OCI-LY1 (cell line): ENCODE results near the gene VPS35L.

ENCODE experiments used
- H2AFZ ChIP-seq: fragments of 200-600 bp; sonication (generic), shearing (Covaris generic); 2 replicates; pipeline ENCODE4 v1.6.0; 2014; ENCODE audit warnings: antibody characterized with exemption, mild to moderate bottlenecking, low read length
- H3F3A ChIP-seq: fragments of 200-600 bp; sonication (generic), shearing (Covaris generic); 2 replicates; pipeline ENCODE4 v1.6.0; 2014; ENCODE audit warnings: mild to moderate bottlenecking, antibody characterized with exemption, low read length, moderate library complexity; ENCODE audit not compliant: insufficient read depth
- H3K27ac ChIP-seq: fragments of 200-600 bp; sonication (generic); 2 replicates; pipeline ENCODE4 v1.5.1; 2014; ENCODE audit warnings: low read length, mixed run types, mild to moderate bottlenecking, low read depth; ENCODE audit not compliant: poor library complexity, severe bottlenecking
- H3K27me3 ChIP-seq: fragments of 200-600 bp; sonication (generic); 2 replicates; pipeline ENCODE4 v1.6.0; 2014; ENCODE audit warnings: antibody characterized with exemption, mild to moderate bottlenecking, low read length, moderate library complexity; ENCODE audit not compliant: insufficient read depth
- H3K36me3 ChIP-seq: fragments of 200-600 bp; sonication (generic); 2 replicates; pipeline ENCODE4 v1.6.1; 2014; ENCODE audit warnings: mild to moderate bottlenecking, antibody characterized with exemption, low read length, moderate library complexity, mixed read lengths; ENCODE audit not compliant: insufficient read depth
- H3K4me1 ChIP-seq: fragments of 200-600 bp; sonication (generic); 2 replicates; pipeline ENCODE4 v1.5.1; 2014; ENCODE audit warnings: mild to moderate bottlenecking, low read length, moderate library complexity; ENCODE audit not compliant: insufficient read depth, severe bottlenecking
- H3K4me2 ChIP-seq: fragments of 200-600 bp; sonication (generic), shearing (Covaris generic); 2 replicates; pipeline ENCODE4 v1.6.1; 2014; ENCODE audit warnings: low read length
- H3K4me3 ChIP-seq: fragments of 200-600 bp; sonication (generic); 2 replicates; pipeline ENCODE4 v1.5.1; 2014; ENCODE audit warnings: low read length, low read depth, mild to moderate bottlenecking, mixed read lengths; ENCODE audit not compliant: poor library complexity, severe bottlenecking
- H3K79me2 ChIP-seq: fragments of 200-600 bp; shearing (Covaris generic); 2 replicates; pipeline ENCODE4 v1.6.1; 2016; ENCODE audit warnings: mixed run types, low read length, mixed read lengths; ENCODE audit not compliant: insufficient read depth
- H3K9ac ChIP-seq: fragments of 200-600 bp; sonication (generic), shearing (Covaris generic); 2 replicates; pipeline ENCODE4 v1.6.1; 2014; ENCODE audit warnings: mild to moderate bottlenecking, low read length, mixed read lengths
- H3K9me2 ChIP-seq: fragments of 200-600 bp; sonication (generic), shearing (Covaris generic); 2 replicates; pipeline ENCODE4 v1.6.1; 2014; ENCODE audit warnings: low read depth, mild to moderate bottlenecking, low read length, mixed read lengths
- H3K9me3 ChIP-seq: fragments of 200-600 bp; shearing (Covaris generic); 2 replicates; pipeline ENCODE4 v1.6.1; 2014; ENCODE audit warnings: low read length, mixed read lengths
- H4K20me1 ChIP-seq: fragments of 200-600 bp; sonication (generic), shearing (Covaris generic); 2 replicates; pipeline ENCODE4 v1.6.0; 2016; ENCODE audit warnings: mild to moderate bottlenecking, low read length; ENCODE audit not compliant: insufficient read depth
- CTCF ChIP-seq: fragments of 200-600 bp; sonication (generic), shearing (Covaris generic); IDR thresholded peaks from 2 replicates; pipeline ENCODE4 v1.5.1; 2017; ENCODE audit warnings: mild to moderate bottlenecking, antibody characterized with exemption, low read length, moderate library complexity, mixed read lengths
- EZH2 ChIP-seq: fragments of 200-600 bp; sonication (generic), shearing (Covaris generic); IDR thresholded peaks from 2 replicates; pipeline ENCODE4 v1.8.0; 2017; ENCODE audit warnings: borderline replicate concordance, mixed run types, mild to moderate bottlenecking, antibody characterized with exemption, low read length, moderate library complexity, mixed read lengths

VPS35L gene

GRCh38 chr16:19512297-19512696, 43.2 kb upstream of the VPS35L start:
- Histone ChIP-seq H3K27me3 (no peaks in the 10 kb centered on the region), H3K27ac (no peak overlapping the region), H3F3A (no peaks in the 10 kb centered on the region), H3K4me1 (no peaks in the 10 kb centered on the region), H3K9me3 (no peaks in the 10 kb centered on the region), H3K9me2 (no peaks in the 10 kb centered on the region), H4K20me1 (no peaks in the 10 kb centered on the region), H3K36me3 (peaks cover 87% of the 10 kb centered on the region), H3K9ac (no peak overlapping the region), H2AFZ (no peak overlapping the region), H3K4me3 (no peak overlapping the region), H3K79me2 (no peaks in the 10 kb centered on the region), H3K4me2 (no peak overlapping the region)
- no peak for TF ChIP-seq CTCF
- TF ChIP-seq EZH2: no peak

GRCh38 chr16:19513377-19514053, 42.0 kb upstream of the VPS35L start:
- no peaks in the 10 kb centered on the region for H4K20me1 ChIP-seq
- H3K4me2 ChIP-seq: no peak overlapping the region
- H2AFZ ChIP-seq: no peak overlapping the region
- no peaks in the 10 kb centered on the region for H3K9me2 ChIP-seq
- H3K79me2 ChIP-seq: no peaks in the 10 kb centered on the region
- H3K27me3 ChIP-seq: no peaks in the 10 kb centered on the region
- no peak for TF ChIP-seq CTCF
- TF ChIP-seq EZH2: no peak
- H3K9ac ChIP-seq: no peak overlapping the region
- H3K4me3 ChIP-seq: no peak overlapping the region
- H3F3A ChIP-seq: no peaks in the 10 kb centered on the region
- H3K9me3 ChIP-seq: no peaks in the 10 kb centered on the region
- no peak overlapping the region for H3K27ac ChIP-seq
- peaks cover 79% of the 10 kb centered on the region for H3K36me3 ChIP-seq
- peaks cover 2% of the 10 kb centered on the region for H3K4me1 ChIP-seq

DNA sequence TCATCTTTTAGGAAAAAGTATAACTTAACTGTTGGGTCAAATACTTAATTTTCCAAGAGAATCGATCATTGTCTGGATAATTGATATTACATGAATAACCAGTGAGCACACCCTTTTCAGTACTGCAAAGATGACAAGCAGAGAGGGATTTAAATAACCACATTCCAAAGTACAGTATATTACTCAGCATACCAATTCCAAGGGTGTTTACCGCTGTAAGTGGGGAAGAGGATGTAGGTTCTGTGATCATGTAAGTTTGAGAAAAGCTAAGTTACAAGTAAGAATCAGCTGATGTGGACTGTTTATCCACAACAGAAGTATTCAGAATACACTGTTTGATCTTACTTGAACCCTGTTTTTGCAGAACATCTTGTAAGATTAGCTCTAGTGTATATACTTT, 39.7 kb upstream of the VPS35L start:
- Histone ChIP-seq H3K9ac (no peak overlapping the region), H3K27me3 (no peaks in the 10 kb centered on the region), H3K4me2 (no peak overlapping the region), H3F3A (no peaks in the 10 kb centered on the region), H3K4me1 (peaks cover 22% of the 10 kb centered on the region), H3K27ac (no peak overlapping the region), H3K9me3 (no peaks in the 10 kb centered on the region), H3K79me2 (peaks cover 7% of the 10 kb centered on the region), H4K20me1 (no peaks in the 10 kb centered on the region), H3K36me3 (peaks cover 60% of the 10 kb centered on the region), H2AFZ (no peak overlapping the region), H3K4me3 (no peak overlapping the region), H3K9me2 (no peaks in the 10 kb centered on the region)
- no peak for TF ChIP-seq EZH2
- no peak for TF ChIP-seq CTCF
